K562 (cell line): ENCODE measurements around the gene HDAC7. TPM values are rescaled to one million over a fixed set of nuclear protein-coding genes. Genes with fewer than 3 reads are reported as not detected.
A peak's percentile ranks its signal among the peaks of the same experiment; 100 is the strongest.

ENCODE experiments used
- C11orf30 ChIP-seq: fragments of 450-650 bp; IDR thresholded peaks from 2 replicates; pipeline ENCODE4 v1.6.1; 2016; ENCODE audit warnings: low read depth, mild to moderate bottlenecking
- CBX3 ChIP-seq, 2 experiments: IDR thresholded peaks; 1 replicate in 1 of 2; 2 replicates in 1 of 2; pipeline ENCODE4 v1.6.1; 2012; ENCODE audit warnings: inconsistent platforms in 2 of 2, low read length in 2 of 2, borderline replicate concordance in 1 of 2, control low read depth in 1 of 2
- CBX5 ChIP-seq: IDR thresholded peaks from 2 replicates; pipeline ENCODE4 v1.6.1; 2014; ENCODE audit warnings: low read depth, borderline replicate concordance
- CHD4 ChIP-seq: fragments of 200-600 bp; sonication (generic); IDR thresholded peaks from 3 replicates; pipeline ENCODE4 v1.6.1; 2012; ENCODE audit warnings: low read depth, mild to moderate bottlenecking, mixed read lengths, low read length, inconsistent platforms; ENCODE audit not compliant: insufficient read depth, insufficient replicate concordance, poor library complexity, severe bottlenecking
- CREB3L1 ChIP-seq: fragments of 450-650 bp; IDR thresholded peaks from 2 replicates; pipeline ENCODE4 v1.6.1; 2014; ENCODE audit warnings: low read depth, mild to moderate bottlenecking, moderate library complexity, borderline replicate concordance
- DDX20 ChIP-seq: fragments of 450-650 bp; IDR thresholded peaks from 2 replicates; pipeline ENCODE4 v1.6.1; 2016; ENCODE audit warnings: missing genetic modification characterization, low read depth, mild to moderate bottlenecking, missing compliant biosample characterization, moderate library complexity
- EWSR1 ChIP-seq: fragments of 450-650 bp; IDR thresholded peaks from 2 replicates; pipeline ENCODE4 v1.6.1; 2018; ENCODE audit warnings: borderline replicate concordance, mild to moderate bottlenecking, low read depth, moderate library complexity; ENCODE audit not compliant: partially characterized antibody
- FOSL1 ChIP-seq: fragments of 200-800 bp; sonication (Bioruptor generic); conservative IDR thresholded peaks from 2 replicates; pipeline ENCODE4 v1.6.1; 2016; ENCODE audit warnings: missing genetic modification characterization, missing compliant biosample characterization
- ID3 ChIP-seq, 2 experiments: fragments of 250-450 bp in 1 of 2; fragments of 450-650 bp in 1 of 2; sonication (Bioruptor Pico) in 1 of 2; IDR thresholded peaks; 2 replicates each; pipeline versions ENCODE4 v1.6.1 to v1.8.0; 2016 to 2021; ENCODE audit warnings: mild to moderate bottlenecking in 2 of 2, moderate library complexity in 2 of 2, missing compliant biosample characterization in 1 of 2, missing genetic modification characterization in 1 of 2
- JUN ChIP-seq, 2 experiments: sonication (generic) in 1 of 2; formaldehyde crosslinking in 1 of 2; IDR thresholded peaks; 2 replicates each; pipeline versions ENCODE4 v1.6.1 to v1.8.0; 2012 to 2022; ENCODE audit warnings: borderline replicate concordance in 2 of 2, mild to moderate bottlenecking in 2 of 2, improper control_type of control experiment in 1 of 2, low read depth in 1 of 2, low read length in 1 of 2, missing genetic modification reagents in 1 of 2
- LARP7 ChIP-seq: fragments of 450-650 bp; IDR thresholded peaks from 2 replicates; pipeline ENCODE4 v1.6.1; 2016
- MAZ ChIP-seq, 2 experiments: fragments of 450-650 bp in 1 of 2; sonication (generic) in 1 of 2; formaldehyde crosslinking; IDR thresholded peaks in 1 of 2; conservative IDR thresholded peaks in 1 of 2; 2 replicates each; pipeline versions ENCODE4 v1.4.0 to v1.5.0; 2020; ENCODE audit warnings: mild to moderate bottlenecking in 1 of 2, missing genetic modification reagents in 1 of 2
- MCM7 ChIP-seq, 2 experiments: fragments of 450-650 bp; IDR thresholded peaks; 2 replicates each; pipeline ENCODE4 v1.6.1; 2016 to 2018
- MXD1 ChIP-seq: fragments of 250-450 bp; sonication (Bioruptor Pico); IDR thresholded peaks from 2 replicates; pipeline ENCODE4 v1.8.0; 2021; ENCODE audit warnings: borderline replicate concordance, mild to moderate bottlenecking, moderate library complexity; ENCODE audit not compliant: poor library complexity, severe bottlenecking
- PTTG1 ChIP-seq: fragments of 450-650 bp; IDR thresholded peaks from 2 replicates; pipeline ENCODE4 v1.6.1; 2016; ENCODE audit warnings: low read depth, mild to moderate bottlenecking, missing genetic modification characterization, missing compliant biosample characterization
- SIN3A ChIP-seq, 2 experiments: fragments of 150-350 bp in 1 of 2; IDR thresholded peaks; 2 replicates each; pipeline ENCODE4 v1.6.1; 2011 to 2016; ENCODE audit warnings: borderline replicate concordance in 2 of 2, low read depth in 2 of 2, low read length in 2 of 2, mild to moderate bottlenecking in 2 of 2, moderate library complexity in 2 of 2; ENCODE audit not compliant: control insufficient read depth in 1 of 2
- SOX6 ChIP-seq: fragments of 450-650 bp; IDR thresholded peaks from 2 replicates; pipeline ENCODE4 v1.6.1; 2014; ENCODE audit warnings: mild to moderate bottlenecking
- TBP ChIP-seq: optimal IDR thresholded peaks from 2 replicates; pipeline ENCODE3; 2011; ENCODE audit warnings: low read depth, low read length, improper control_type of control experiment
- ZBTB8A ChIP-seq: fragments of 450-650 bp; IDR thresholded peaks from 2 replicates; pipeline ENCODE4 v1.6.1; 2018; ENCODE audit warnings: mild to moderate bottlenecking, moderate library complexity; ENCODE audit not compliant: partially characterized antibody
- ZNF3 ChIP-seq: fragments of 250-450 bp; sonication (Bioruptor Pico); IDR thresholded peaks from 2 replicates; pipeline ENCODE4 v1.5.0; 2021; ENCODE audit warnings: mild to moderate bottlenecking, moderate library complexity
- polyA plus RNA-seq, 8 experiments: library from polyadenylated mRNA; depleted of rRNA in 4 of 8; stranded (reverse) in 5 of 8; unstranded in 3 of 8; fragments of >200 nt; fragmentation: Nextera tagmentation in 2 of 8; fragmentation: Illumina TruSeq in 1 of 8; extraction: Ambion mirVana in 2 of 8; extraction: Trizol in 1 of 8; gene quantifications; 2 replicates each; pipeline versions ENCODE4 v1.2.1 to v1.2.3, GENCODE V29; 2011 to 2014; ENCODE audit warnings: inconsistent platforms in 1 of 8, missing spikeins in 1 of 8
- total RNA-seq, 7 experiments: library from RNA; depleted of rRNA in 6 of 7; stranded (reverse); fragments of >200 nt in 6 of 7; fragmentation: Illumina TruSeq in 2 of 7; extraction: Trizol in 2 of 7; gene quantifications; 2 replicates each; pipeline versions ENCODE4 v1.2.1 to v1.2.3, GENCODE V29; 2011 to 2021; ENCODE audit warnings: low replicate concordance in 1 of 7

HDAC7 gene
- total and polyA plus RNA-seq, 9 of the 15 experiments (the other 6 are each of a cell fraction or from before 2014, with no cell fraction given) = 2.5 to 129 (median 31.1) TPM

GRCh38 chr12:47773858-47774580 is 45.7 kb downstream of the HDAC7 start (continued):
- TF ChIP-seq ID3 (CRISPR knock-in tag; IDR thresholded peaks at IDR 0.05) (no peak), ID3 (tag; IDR thresholded peaks at IDR 0.05) (no peak), CHD4 (peak; percentile 80), MXD1 (CRISPR knock-in tag) (no peak), FOSL1 (tag) (no peak), EWSR1 (no peak), ZBTB8A (no peak), CBX5 (no peak), PTTG1 (tag) (no peak), MCM7 (IDR thresholded peaks at IDR 0.05) (no peak), MAZ (CRISPR knock-in tag; conservative IDR thresholded peaks at IDR 0.05 in 1 of 2, IDR thresholded peaks at IDR 0.05 in 1 of 2) (peak; percentile 26 to 27; a peak in 1 of 4 replicates), SIN3A (IDR thresholded peaks at IDR 0.05; ENCODE audit: borderline replicate concordance in 2 of 2, control insufficient read depth in 1 of 2, low read depth in 2 of 2, low read length in 2 of 2) (no peak), SOX6 (no peak), C11orf30 (no peak), TBP (peak; percentile 20), JUN (IDR thresholded peaks at IDR 0.05; ENCODE audit: borderline replicate concordance, low read depth, low read length) (no peak), JUN (CRISPR knock-in tag; IDR thresholded peaks at IDR 0.05; ENCODE audit: borderline replicate concordance) (no peak), CREB3L1 (0 out of 2 replicates have a peak, but pooled peaks have one; percentile 18), CBX3 (IDR thresholded peaks at IDR 0.05; ENCODE audit: borderline replicate concordance in 1 of 2, low read length in 2 of 2) (0 out of 3 replicates have a peak, but pooled peaks of 1 of the 2 experiments have one; percentile 59), LARP7 (no peak), ZNF3 (no peak), DDX20 (tag) (no peak)
